Measurements from ENCODE around the gene SLC9B2. TPM values are rescaled to one million over a fixed set of nuclear protein-coding genes. Genes with fewer than 3 reads are reported as not detected.

The SLC9B2 gene
- total RNA-seq, 1 donor from 2014 or later, result 19.9 TPM

- Mint-ChIP-seq H3K9me3 (ENCODE audit: unreplicated experiment) (no peaks in the 10 kb centered on the region), H3K4me3 (ENCODE audit: unreplicated experiment) (no peak overlapping the region), H3K4me1 (ENCODE audit: unreplicated experiment) (no peaks in the 10 kb centered on the region), H3K27ac (ENCODE audit: unreplicated experiment) (no peak overlapping the region), H3K36me3 (ENCODE audit: unreplicated experiment) (no peaks in the 10 kb centered on the region), H3K27me3 (ENCODE audit: unreplicated experiment) (peaks cover 33% of the 10 kb centered on the region)
- DNase-seq (ENCODE audit: extremely low spot score, unreplicated experiment), result no peak
- no peak for TF ChIP-seq CTCF (IDR thresholded peaks at IDR 0.05)
Measured at GRCh38 chr4:102988429-102989020, 88.0 kb downstream of the SLC9B2 start.

GRCh38 chr4:102981005-102981404, 95.6 kb downstream of the SLC9B2 start:
- no peak for TF ChIP-seq CTCF (IDR thresholded peaks at IDR 0.05)
- Mint-ChIP-seq H3K9me3 (ENCODE audit: unreplicated experiment) (peaks cover 4% of the 10 kb centered on the region), H3K4me1 (ENCODE audit: unreplicated experiment) (no peaks in the 10 kb centered on the region), H3K27ac (ENCODE audit: unreplicated experiment) (no peak overlapping the region), H3K36me3 (ENCODE audit: unreplicated experiment) (no peaks in the 10 kb centered on the region), H3K27me3 (ENCODE audit: unreplicated experiment) (peaks cover 38% of the 10 kb centered on the region), H3K4me3 (ENCODE audit: unreplicated experiment) (no peak overlapping the region)
- no peak for DNase-seq (ENCODE audit: extremely low spot score, unreplicated experiment)

Other genes with a start within 250 kb of the SLC9B2 start
- 239 and 247 TPM in 2 replicates for gene UBE2D3, start 249.2 kb downstream of the SLC9B2 start, total RNA-seq
- gene CISD2, start 207.8 kb downstream of the SLC9B2 start, total RNA-seq, result 27.2 and 30.4 TPM in 2 replicates
- gene SLC9B1, start 57.1 kb downstream of the SLC9B2 start, total RNA-seq, result 1.0 and 1.8 TPM in 2 replicates
- gene BDH2, start 23.1 kb upstream of the SLC9B2 start, total RNA-seq, result 55.9 and 60.0 TPM in 2 replicates
- 5.7 and 6.9 TPM in 2 replicates for gene CENPE, start 121.6 kb upstream of the SLC9B2 start, total RNA-seq

Measured in osteocyte (in vitro differentiated cells).